Activated naive CD4-positive, alpha-beta T cell treated with Interleukin-2 at 50 U/mL for 16 hours (primary cell): Measurements from ENCODE around the gene TPBGL.

ENCODE experiments used
- DNase-seq: peaks from one replicate; pipeline ENCODE4 v3.0.0-alpha.2; 2020

Gene TPBGL, protein sequence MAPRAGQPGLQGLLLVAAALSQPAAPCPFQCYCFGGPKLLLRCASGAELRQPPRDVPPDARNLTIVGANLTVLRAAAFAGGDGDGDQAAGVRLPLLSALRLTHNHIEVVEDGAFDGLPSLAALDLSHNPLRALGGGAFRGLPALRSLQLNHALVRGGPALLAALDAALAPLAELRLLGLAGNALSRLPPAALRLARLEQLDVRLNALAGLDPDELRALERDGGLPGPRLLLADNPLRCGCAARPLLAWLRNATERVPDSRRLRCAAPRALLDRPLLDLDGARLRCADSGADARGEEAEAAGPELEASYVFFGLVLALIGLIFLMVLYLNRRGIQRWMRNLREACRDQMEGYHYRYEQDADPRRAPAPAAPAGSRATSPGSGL

DNA sequence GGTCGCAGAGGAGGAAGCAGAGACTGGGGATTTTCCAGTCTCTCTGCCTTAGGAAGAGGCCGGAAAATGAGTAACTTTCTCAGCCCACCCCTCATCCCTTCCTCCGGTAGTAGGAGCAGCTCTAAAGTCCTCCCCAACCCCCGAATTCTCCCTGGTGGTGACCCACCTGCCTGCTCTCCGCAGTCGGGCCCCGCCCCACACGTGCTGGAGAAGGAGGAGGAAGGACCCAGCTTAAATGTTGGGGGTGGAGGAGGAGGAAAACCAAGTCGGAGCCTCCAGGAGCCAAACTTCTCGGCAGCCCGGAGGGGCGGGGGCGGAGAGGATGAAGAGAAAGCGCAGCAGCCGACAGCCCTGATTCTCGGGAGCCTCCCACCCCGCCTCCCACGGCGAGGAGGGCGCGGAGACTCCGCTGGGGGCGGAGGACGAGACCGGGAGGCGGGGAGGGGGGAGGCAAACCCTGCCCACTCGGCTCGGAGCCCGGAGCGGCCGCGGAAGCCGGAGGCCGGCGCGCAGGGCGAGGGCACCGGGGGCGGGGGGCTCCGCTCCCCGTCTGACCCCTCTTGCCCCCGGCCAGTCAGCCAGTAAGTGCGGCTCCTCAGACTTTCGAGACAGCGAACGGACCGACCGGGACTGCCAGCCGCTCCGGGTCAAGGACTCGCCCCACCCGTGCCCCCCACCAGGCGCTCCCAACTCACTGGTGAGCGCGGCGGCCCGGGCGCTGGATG, at the start of gene TPBGL:
Gene TPBGL (plus strand): TSS at position 464 of the 725 bp plus-strand sequence. CDS start 276 bp downstream, outside the sequence.
- peak; percentile 28 for DNase-seq

DNA sequence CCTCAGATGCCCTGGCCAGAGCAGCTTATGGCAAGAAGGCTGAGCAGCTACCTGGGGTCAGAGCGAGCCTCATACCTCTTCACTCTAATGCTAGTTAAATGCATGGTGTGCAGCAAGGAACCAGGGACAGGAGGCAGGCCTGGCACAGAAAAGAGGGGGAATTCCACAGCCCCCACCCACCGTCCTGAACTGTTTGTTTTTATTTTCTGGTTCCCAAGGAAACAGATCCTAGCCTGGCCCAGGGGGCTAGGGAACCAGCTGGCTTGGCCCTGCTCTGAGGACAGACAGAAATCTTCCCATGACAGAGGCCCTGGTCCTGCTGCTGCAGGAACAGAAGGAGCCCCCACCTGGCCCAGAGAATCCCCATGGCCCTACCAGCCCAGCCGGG, 49.2 kb upstream of the TPBGL start:
- no peak for DNase-seq

DNA sequence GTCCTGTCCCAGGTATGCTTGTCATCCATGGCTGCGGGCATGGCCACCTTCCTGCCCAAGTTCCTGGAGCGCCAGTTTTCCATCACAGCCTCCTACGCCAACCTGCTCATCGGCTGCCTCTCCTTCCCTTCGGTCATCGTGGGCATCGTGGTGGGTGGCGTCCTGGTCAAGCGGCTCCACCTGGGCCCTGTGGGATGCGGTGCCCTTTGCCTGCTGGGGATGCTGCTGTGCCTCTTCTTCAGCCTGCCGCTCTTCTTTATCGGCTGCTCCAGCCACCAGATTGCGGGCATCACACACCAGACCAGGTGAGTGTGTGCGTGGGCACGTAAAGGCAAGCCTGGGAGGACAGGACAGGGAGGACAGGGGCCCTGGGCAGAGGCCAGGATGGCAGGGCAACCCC, 47.3 kb upstream of the TPBGL start:
- DNase-seq = no peak

DNA sequence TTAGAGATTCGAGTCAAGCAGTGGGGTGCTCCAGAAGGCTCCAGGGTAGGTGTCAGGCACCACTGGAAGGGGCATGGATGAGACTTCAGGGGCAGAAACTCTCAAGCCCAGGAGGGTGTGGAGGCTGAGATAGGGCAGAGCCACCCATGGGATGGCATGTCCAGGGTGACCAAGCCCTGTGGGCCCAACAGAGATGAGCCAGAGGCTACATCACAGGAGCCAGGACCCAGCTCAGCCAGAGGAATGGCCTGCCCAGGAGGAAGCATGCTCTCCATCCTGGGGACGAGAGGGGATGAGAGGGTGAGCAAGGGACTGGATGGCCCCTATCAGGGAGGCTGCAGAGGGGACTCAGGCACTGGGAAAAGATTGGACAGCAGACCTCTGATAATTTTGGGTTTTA, 46.9 kb upstream of the TPBGL start:
- DNase-seq = no peak

DNA sequence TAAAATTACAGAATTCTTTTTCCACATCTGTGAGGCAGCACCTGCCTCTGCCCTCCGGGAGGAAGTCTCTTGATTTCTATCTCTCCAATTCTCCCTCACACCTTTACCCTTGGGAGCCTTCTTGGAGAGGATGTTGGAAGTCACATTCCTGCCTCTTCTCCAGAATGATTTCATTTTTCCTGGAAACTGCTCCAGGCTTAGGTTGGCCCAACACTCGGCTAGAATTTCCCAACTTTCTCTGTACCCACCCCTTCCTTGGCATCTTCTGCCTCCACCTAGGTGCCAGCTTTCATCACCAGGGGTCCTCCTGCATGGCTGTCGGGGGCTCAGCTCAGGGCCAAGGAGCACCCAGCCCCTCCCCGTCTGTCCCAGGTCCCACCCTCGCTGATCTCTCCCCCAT, 46.4 kb upstream of the TPBGL start:
- DNase-seq = no peak

DNA sequence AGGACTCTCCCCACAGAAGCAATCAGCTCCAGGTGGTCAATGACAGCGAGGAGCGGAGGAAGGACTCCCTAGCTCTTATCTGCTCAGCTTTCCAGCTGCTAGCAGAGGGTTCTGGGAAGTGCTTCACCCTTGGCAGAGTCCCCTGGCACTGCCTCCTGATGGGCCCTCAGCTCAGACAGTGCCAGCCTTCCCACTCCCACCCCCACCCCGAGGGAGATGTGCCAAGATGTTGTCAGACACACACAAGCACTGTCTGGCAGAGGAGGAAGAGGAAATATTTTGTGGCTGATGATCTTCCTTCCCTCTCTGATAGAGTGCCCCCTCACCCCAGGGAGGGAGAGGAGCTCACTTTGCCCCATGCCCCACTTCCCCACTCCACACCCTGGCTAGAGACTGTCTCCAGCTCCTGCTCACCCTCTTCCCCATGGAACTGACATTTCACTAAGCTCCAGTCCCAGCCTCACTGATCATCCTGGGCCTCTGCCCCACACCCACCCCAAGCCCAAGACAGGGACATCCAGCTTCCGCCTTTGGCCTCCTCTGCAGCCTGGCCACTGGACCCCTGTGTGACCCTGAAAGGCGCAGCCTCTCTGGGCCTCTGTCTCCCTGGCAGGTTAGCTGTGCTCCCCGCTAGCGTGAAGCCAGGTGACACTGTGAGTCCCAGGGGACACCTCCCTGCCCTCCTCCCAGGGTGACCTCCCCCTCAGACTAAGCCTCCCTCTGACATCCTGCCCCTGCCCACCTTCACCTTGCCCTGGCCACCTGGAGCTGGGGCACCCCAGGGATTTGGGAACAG, 45.2 kb upstream of the TPBGL start:
- DNase-seq = no peak

DNA sequence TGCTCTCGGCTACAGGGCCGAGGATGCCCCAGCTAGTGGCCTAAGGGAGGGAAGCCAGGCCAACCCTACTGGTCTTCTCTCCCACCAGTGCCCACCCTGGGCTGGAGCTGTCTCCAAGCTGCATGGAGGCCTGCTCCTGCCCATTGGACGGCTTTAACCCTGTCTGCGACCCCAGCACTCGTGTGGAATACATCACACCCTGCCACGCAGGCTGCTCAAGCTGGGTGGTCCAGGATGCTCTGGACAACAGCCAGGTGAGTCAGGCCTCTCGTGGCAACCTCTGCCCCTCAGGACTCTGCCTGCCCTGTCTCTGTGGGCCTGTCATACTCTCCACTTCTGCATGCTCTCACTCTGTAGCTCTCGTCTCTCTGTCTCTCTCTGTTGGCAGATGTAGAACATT, 44.1 kb upstream of the TPBGL start:
- no peak for DNase-seq

DNA sequence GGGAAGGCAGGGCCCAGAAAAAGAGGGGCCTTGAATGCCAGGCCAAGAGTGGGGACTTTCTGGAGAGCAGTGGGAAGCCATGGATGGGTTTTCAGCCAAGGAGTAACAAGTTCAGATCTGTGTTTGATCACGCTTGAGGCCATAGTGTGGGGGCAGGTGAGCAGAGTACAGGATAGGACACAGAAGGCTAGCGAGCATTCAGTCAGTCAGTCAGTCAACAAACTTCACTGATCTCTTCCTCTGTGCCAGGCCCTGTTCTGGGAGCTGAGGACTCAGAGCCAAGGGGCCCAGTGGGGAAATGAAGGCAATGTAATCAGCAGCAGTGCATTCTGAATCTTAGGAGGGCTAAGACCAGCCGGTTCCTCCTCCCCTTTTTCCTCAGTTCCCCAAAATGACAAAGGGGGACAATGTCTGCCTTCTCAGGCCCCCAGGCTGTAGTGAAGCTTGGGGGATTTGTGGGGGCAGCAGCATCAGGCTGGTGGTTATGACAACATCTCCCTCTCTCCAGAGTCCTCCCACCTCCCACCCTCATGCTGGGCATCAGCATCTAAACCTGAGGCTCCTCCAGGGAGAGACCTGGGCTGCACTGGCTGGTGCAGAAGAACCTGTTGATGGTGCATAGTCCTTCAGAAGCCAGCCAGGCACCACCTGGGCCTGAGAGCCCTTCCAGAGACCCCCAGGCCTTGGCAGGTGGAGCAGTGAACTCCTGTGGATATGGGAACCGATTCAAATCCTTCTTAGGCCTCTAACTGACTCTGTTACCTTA, 42.9 kb upstream of the TPBGL start:
- DNase-seq = no peak

DNA sequence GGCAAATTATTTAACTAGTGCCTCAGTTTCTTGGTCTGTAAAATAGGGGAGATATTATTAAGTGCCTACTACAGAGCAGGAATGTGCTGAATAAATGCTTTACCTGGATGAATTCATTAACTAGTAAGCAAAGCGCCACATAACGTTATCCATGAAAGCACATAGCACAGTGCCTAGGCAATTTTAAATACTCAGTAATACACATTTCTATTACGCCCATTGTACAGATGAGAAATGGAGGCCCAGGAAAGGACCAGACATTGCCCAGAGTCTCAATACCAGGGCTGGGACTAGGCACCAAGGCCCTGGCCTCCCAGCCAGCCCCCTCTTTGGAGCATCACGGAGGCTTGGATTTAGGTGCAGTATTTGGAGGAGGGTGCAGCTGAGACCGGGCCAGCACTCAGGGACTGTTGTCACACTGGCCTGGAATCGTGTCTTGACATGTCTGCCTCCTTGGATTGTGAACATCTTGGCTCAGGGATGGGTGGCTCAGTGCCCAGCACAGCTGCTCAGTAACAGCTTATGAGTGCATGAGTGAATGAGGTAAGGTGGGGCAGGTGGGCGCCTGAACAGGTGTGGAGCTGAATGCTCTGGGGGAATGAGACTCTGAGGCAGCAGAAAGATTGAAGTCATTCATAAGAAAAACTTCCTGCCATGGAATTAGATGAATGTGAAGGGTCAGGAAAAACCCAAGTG, 42.1 kb upstream of the TPBGL start:
- no peak for DNase-seq

DNA sequence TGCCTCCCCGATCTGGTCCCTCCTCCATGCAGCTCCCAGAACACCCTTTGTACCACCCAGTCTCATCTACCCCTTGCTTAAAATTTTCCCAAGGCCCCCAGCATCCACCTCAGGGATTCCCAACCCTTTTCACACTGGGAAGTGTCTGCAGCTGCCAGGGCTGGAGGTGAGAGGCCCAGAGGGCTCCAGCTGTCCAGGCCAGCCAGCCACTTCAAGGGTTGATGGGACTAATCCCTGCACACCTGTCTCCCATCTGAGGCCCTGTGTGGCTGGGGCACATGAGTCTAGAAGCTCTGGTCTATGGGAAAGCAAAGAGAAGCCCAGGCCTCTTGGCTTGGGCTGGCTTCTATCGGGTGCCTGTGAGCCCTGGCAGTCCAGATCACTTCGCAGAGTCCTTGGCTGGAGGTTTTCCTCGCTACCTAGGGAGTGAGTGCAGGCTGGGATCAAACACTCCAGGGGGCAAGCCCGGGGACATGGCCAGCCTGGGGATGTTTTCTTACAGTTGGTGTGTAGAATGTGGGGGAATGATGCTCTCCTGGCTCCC, 41.1 kb upstream of the TPBGL start:
- DNase-seq = no peak

DNA sequence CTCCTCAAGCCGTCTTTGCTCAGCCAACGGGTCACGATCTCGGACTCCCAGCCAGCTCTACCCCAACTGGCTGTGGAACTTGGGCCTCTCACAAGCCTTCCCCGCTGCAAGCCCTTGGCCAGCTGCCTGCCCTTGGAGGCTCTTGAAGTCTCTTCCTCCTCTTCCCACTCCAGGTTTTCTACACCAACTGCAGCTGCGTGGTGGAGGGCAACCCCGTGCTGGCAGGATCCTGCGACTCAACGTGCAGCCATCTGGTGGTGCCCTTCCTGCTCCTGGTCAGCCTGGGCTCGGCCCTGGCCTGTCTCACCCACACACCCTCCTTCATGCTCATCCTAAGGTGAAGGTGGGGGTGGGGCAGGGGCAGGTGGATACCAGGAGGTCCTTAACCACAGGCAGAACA, 40.5 kb upstream of the TPBGL start:
- DNase-seq = no peak

DNA sequence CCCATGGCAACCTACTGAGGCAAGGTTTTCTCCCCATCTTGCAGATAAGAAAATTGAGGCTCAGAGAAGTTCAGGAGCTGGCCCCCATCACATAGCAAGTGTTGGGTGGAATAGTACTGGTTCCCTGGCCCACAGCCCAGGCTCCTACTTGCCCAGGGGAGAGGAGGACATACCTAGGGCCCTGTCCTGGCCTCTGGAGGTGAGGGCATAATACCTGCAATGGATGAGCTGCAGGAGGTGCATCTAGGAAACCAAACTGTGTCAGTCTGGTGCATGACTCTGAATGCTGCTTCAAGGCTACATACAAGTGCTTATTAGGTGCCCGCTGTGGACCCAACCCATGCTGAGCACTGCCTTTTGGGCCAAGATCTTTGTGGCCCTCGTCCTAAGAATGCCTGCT, 40.0 kb upstream of the TPBGL start:
- no peak for DNase-seq

DNA sequence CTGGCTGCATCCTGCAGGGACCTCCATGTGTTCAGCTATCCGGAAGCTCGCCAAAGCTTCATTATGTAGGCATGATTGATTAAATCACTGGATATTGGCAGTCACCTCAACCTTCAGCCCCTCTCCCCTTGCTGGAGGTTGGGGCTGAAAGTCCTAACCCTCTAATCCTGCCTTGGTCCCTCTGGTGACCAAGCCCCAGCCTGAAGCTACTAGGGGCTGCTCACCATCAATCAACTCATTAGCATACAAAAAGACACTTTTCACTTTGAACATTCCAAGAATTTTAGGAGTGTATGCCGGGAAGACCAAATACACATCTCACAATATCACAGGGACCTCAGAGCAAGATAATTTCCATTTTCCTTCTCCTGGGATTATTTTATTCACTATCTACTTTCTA, 38.8 kb upstream of the TPBGL start:
- DNase-seq = no peak

DNA sequence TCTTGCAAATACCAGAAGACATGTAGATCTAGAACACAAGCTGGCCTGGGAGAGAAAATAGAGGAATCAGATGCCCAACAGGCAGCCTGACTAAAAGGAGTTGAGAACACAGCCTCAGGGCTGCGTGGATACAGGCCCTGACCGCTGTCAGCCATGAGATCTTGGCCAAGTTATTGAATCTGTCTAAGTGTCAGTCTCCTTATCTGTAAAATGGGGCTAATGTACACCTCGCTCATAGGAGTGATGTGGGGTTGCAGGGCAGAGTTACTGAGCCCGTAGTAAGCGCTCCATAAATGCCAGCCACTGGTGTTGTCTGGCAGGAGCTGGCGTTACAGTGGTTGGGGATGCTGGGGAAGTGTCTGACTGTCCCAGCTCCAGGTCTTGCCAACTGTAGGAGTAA, 38.4 kb upstream of the TPBGL start:
- no peak for DNase-seq

DNA sequence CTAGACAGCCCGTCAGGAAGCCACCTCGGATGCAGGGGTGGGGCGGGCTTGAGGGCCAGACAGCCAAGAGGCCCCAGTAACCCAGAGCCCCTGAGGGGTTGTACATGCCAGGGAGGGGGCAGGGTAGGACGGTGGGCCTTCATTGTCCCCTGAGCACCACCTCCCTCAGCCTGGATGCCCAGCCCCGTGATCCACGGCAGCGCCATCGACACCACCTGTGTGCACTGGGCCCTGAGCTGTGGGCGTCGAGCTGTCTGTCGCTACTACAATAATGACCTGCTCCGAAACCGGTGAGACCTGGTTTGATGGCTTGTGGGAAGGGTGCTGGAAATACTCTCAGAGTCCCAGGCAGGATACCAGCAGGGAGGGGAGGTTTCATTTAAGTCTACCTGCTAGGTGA, 37.4 kb upstream of the TPBGL start:
- DNase-seq = no peak

DNA sequence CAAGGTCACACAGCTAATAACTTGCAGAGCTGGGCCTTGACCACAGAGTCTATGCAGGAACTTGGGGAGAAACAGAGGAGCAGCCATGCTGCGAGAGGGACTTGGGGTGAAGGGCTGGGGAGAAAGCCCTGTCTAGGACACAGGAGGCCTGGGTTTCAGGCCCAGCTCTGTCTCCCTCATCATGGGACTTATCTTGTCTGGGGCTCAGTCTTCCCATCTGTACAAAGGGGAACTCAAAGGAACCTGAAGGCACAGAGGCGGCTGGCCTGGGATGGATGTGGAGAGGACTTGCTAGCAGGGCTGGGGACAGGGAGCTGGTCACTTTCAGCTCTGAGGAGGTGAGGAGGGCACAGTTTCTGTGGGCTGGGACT, 36.9 kb upstream of the TPBGL start:
- no peak for DNase-seq

DNA sequence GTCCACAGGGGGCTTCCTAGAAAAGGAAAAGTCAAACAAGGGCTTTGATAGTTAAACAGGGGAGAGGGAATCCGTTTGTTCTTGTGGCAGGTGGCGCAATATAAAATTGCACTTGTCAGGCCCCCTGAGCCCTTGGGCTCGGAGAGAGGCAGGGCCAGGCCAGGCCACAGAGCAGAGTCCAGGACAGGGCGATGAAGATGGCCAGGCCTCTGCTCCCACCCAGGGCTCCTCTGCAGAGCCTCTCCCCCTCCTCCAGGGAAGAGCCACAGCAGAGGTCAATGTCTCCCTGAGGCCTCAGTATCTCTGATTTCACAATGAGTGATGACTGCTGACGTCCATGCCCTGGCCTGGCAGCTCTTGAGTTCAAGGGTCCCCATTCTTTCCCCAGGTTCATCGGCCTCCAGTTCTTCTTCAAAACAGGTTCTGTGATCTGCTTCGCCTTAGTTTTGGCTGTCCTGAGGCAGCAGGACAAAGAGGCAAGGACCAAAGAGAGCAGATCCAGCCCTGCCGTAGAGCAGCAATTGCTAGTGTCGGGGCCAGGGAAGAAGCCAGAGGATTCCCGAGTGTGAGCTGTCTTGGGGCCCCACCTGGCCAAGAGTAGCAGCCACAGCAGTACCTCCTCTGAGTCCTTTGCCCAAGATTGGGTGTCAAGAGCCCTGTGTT, 36.4 kb upstream of the TPBGL start:
- no peak for DNase-seq

DNA sequence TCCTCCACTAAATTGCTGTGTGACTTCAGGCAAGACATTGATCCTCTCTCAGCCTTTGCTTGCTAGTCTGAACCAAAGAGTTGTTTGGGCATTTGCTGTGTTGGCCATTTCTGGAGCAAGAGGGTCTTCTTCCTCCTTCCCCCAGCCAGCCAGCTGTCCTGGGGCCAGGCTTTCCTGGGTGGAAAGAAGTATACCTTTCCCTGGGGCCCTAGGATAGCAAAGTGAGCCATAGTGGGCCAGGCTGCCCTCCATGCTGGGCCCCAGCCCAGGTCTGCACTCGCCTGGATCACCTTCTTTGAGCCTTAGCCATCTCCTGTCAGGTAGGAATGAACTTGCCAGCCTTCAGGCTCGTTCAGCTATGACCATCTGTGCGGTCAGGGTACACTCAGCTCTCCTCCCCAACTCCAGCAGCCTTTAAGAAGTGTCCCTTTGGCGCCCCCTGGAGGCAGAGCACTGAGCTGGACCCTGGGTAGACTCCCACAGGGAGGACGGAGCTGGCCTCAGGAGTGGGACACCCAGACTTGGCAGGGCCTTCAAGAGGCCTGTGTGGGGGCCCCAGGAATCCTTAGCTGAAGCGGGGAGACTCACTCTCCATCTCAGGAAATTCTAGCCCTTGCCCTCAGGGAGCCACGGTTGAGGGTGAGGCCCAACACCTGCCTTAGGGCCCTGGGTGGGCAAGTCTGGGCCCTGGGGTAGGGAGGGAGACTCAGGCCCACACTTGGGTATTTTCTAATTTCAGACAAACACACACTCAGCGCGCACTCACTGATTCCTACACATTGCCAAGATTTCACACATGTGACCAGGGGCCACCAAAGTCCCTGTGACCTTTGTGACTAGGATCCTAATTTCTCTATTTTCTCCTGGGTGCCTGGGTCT, 35.6 kb upstream of the TPBGL start:
- DNase-seq = peak; percentile 85

DNA sequence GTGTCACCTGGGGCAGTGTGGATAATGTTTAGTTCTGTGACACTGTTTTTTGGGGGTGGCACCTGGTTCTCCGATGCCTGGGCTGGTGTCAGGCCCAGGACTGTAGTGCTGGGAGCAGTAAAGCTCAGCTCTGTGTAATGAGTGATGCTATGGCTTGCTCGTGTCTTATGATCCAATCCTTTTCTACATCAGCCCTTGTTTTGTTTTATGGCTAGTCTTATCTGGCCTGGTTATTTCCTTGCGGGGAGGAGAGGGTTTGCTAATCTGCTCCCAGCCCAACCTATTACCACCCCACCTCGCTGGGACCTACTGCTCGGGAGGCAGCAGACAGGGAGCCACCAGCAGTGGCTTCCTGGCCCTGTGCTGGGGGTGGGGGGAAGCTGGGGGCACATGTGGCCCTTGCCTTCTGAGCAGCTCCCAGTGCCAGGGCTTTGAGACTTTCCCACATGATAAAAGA, 35.0 kb upstream of the TPBGL start:
- DNase-seq = no peak

DNA sequence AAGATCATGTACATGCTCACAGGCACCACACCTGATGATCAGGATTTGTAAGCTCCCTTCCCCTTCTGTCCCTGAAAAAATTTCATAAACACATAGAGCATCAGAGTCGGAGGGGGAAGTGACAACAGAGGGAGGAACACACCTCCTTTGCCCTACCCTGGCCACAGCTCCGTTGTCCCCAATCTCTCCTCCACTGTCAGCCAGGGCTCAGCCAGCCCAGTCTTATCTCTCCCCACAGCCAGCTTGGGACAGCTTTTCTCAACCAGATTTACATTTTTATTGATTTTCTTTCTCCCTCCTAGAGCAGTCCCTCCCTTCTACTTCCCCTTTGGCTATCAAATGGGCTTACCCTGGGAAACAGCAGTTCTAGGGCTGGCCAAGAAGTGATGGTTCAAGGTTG, 32.1 kb upstream of the TPBGL start:
- DNase-seq = no peak
